Fibroblast of gingiva (primary cell): Measurements from ENCODE around the gene CNOT1.
A peak's percentile ranks its signal among the peaks of the same experiment; 100 is the strongest.
"Not testable (repeated sequence)": the region's sequence is repeated elsewhere in the genome, so short reads cannot be mapped to it uniquely, and the experiment has no call there.

Experiments
- DNase-seq: peaks from one replicate; pipeline ENCODE4 v3.0.0-alpha.2; 2011; ENCODE audit warnings: low read depth

CNOT1 gene

GRCh38 chr16:58501242-58502131 is 128.1 kb downstream of the CNOT1 start:
- no peak for DNase-seq

DNA sequence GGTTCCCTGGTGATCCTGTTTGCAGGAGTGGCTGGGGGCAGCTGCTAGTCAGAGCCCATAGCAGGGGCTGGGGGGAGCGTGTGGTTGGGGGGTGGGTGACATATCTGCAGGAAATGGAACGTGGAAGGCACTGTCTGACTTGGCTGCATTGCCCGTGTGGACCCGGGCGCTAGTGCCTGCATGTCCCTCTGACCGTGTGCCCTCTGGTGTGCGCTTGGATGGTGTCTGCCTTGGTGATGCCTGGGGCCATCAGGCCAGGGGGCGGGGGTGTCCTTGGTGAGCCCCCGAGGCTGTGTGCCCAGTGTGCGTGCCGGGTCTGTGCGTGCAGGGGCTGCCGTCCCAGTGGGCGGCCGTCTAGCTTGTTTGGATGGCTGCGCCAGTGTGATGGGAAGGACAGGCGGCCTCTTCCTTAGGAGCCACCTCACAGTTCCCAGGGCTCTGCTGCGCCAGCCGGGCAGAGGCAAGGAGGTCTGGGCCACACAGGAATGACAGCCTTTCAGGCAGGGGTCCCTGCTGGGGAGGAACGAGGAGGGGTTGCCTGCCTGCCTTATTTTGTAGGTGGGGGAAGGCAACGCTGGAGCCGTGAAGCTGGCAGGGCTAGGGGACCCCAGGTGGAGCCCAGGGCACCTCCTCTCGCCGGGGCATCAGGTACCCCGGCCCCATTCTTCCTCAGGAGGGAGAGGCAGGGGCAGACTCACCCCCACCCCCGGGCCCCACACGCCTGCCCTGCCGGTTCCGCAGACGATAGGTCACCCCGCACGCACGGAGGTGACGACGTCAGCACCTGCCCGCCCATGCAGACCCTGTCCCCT is 129.0 kb downstream of the CNOT1 start:
- no peak for DNase-seq

DNA sequence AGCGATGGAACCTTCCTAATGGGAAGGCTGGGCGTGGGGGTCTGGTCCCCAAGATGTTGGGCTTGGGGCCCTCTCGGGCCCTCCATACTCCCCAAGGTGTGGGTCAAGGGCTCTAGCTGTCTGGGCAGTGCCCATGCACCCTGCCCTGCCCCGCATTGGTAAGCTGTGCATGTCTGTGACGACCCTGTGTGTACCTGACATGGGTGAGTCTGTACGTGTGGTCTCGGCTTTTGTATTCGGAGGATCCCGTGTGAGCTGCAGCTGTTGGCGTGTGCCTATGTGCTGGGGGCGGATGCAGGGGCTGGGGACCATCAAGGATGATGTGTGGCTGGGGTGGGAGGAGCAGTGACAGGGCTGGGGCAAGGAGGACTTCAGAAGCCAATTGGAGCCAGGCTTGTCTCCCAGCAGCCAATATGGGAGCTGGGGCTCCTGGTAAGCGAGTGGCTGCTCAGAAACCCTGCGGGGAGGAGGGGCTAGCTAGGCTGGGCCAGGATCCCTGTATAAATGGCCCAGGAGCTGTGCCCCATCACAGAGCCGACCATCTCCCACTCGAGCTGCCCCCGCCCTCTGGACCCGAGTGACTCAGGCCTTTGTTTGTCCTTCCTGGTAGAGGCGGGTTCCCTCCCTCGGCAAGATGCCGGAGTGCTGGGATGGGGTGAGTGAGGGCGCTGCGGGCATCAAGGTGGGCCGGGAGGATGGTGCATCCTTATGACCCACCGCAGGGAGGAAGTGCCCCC is 129.8 kb downstream of the CNOT1 start, which contains the start of gene NDRG4:
NDRG4 (plus strand) TSS at position 529 of the 737 bp plus-strand sequence; CDS start at position 635, 106 bp downstream.
- DNase-seq, result peak; percentile 76

DNA sequence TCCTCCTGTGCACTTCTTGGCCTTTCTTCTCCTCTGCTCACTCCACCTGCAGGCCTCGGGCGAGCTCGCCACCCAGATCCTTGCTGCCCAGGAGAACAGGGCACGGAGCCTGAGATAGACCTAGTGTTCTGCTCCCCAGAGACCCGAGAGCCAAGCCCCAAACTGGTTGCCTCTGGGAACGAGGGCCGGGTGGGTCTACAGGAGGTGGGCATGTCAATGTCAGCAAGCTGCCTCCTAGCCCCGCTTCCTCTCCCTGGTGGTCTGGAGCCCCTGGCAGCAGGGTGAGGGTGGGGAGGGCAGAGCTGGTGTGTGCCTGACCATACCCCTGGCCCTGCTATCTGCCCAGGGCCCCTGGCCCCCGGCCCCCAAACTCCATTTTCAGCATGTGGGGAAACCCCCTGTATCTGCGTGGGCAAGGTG is 130.5 kb downstream of the CNOT1 start:
- DNase-seq, result no peak

GRCh38 chr16:58498341-58499091 is 131.1 kb downstream of the CNOT1 start:
- no peak for DNase-seq

GRCh38 chr16:58497935-58498334 is 131.7 kb downstream of the CNOT1 start:
- no peak for DNase-seq

DNA sequence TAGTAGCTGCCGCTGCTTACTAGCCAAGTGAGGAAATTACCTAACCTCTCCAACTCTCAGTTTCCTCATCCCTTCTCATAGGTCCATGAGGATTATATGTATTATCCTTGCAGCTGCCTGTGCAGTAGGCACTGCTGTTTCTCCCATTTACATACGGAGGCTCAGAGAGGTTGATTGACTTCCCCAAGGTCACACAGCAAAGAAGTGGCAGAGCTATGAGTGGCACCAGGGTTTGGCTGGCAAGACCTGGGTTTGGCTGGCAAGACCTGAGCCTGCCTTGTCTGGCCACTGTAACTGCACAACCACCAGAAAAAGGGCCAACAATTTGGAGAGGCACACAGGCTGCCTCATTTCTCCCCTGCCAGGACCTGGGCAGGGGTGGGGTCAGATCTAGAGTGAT is 132.2 kb downstream of the CNOT1 start:
- DNase-seq, result no peak

GRCh38 chr16:58495521-58496331 is 133.9 kb downstream of the CNOT1 start:
- DNase-seq, result no peak

GRCh38 chr16:58494981-58495520 is 134.6 kb downstream of the CNOT1 start:
- peak; percentile 95 for DNase-seq

DNA sequence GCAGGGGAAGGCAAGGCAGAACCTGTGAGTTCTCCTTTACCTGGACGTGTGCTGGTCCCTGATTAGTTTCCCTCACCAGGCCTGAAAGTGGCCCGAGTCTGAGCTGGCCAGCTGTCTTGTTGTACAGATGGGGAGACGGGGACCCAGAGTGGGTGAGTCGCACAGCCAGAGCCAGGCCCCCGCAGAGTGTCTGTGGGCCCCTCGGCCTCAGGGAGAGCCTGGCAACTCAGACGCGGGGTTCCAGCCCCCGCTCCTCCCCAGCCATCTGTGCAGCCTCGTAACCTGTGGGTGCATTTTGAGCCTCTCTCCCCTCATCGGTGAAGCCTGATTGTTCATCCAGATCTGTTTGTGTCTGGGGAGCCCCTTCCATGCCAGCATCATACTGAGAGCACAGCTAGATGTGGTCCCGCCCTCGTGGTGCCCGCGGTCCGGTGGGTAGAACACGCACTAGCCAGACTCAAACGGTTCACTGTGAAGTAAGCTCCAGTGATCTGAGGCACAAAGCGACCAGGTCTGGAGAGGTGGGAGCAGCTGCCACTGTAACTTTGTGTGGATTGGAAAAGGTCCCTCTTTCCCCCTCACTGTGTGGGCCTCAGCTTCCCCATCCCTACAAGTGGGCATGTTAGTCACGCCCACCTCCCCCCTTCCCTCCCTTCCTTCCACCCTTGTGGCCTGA is 135.7 kb downstream of the CNOT1 start:
- no peak for DNase-seq

GRCh38 chr16:58492735-58493134 is 136.9 kb downstream of the CNOT1 start:
- DNase-seq, result no peak

GRCh38 chr16:58492066-58492465 is 137.6 kb downstream of the CNOT1 start:
- DNase-seq, result no peak

DNA sequence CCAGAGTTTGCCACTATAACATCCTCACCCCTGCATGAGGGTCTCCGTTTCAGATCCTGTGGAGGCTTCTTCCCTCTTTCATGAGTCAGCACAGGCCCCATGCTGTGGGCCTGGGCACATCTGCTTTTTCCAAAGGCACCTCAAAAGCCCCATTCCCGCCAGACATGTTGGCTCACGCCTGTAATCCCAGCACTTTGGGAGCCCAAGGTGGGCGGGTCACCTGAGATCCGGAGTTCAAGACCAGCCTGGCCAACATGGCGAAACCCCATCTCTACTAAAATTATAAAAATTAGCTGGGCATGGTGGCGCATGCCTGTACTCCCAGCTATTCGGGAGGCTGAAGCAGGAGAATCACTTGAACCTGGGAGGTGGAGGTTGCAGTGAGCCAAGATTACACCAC is 139.1 kb downstream of the CNOT1 start:
- DNase-seq, result not testable (repeated sequence)

DNA sequence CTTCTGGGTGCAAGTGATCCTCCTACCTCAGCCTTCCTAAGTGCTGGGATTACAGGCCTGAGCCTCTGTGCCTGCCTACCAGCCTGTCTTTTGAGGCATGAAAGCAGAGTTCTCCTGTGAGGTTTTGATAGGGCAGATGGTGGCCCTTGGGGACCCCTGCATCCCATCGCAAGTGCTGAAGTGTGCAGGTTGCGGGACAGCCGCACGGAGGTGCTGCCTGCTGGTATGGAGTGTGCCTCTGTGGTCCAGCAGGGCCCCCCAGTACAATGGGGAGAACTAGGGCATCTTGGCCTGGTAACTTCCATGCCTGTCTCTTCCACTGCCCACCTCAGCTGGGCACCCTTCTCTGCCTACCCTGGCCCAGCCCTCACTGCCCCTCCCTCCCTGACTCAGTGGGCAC is 139.6 kb downstream of the CNOT1 start:
- no peak for DNase-seq

GRCh38 chr16:58488531-58488930 is 141.1 kb downstream of the CNOT1 start:
- no peak for DNase-seq

DNA sequence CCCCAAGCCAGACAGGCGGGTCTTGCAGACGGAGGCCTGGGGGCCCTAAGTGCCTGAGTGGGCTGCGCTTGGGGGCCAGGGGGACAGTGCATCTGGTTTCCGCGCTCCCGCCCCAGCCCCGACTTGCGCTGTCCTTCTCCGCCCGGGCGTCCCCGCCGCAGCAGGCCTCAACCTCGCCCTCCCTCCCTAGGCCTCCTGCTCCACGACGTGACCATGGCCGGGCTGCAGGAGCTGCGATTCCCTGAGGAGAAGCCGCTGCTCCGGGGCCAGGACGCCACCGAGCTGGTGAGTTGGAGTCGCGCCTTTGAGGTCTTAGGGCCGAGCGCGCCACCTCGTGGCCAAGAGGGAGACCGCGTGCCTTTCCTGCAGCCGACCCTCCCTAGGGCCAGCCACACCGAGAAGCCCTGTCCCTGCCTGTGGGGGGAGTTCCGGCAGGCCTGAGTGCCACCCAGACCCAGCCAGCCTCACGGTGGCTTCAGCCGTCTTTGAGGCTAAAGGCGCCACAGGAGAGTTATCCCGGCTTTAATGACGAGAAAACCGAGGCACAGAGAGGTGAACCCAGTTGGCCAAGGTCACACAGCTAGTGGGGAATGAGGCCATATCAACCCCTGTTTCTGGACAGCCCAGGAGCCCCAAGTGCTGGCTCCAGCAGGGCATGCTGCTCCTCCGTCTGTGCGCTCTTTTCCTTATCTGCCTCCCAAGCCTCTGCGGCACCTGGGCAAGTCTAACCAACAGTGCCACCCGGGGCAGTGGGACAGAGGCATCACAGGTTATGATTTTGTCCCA is 141.9 kb downstream of the CNOT1 start:
- DNase-seq, result peak; percentile 58

DNA sequence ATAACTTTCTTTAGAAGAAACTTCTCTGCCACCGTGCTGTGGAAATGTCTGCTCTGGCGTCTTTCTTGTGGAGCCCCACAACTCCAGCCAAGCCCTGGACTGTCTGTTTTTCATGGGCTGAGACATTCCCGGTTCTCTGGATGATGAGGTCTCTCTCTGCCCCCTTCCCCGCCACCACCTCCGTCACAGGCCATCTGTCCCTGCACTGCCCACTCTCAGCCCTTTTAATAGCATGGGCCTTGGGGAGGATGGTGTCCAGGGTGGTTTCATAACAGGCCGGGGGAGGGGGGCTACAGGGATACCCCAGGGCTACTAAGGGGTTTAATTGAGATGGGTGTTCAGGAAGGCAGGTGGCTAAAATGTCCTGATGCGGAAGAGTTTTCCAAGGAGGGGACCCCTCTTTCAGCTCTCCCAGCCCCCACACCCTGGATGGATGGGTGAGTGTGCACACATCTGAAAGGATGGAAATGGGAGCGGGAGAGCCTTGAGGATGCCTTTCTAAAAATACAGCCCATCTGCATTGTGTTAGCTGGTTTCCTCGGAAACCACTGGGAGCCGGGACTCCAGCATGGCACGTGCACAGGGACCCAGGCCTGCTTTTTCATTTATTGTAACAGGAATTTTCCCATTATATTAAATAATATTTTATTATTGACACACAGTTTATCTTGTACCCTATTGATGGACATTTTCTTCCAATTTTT is 144.3 kb downstream of the CNOT1 start:
- DNase-seq, result no peak

- DNase-seq, result no peak
Observed at GRCh38 chr16:58481931-58482330, 147.7 kb downstream of the CNOT1 start.
